Endometrium (tissue), 2 donors: Measurements from ENCODE around the gene POLR3A.
"Not testable (repeated sequence)": the region's sequence is repeated elsewhere in the genome, so short reads cannot be mapped to it uniquely, and the experiment has no call there.

Source experiments
- FAIRE-seq: peaks from 2 replicates; lab custom pipeline; 2012; peaks lifted over from hg19 to GRCh38; lab: Jason Lieb, UNC
- donor health status: control.
- donor health status: control.

Gene POLR3A

DNA sequence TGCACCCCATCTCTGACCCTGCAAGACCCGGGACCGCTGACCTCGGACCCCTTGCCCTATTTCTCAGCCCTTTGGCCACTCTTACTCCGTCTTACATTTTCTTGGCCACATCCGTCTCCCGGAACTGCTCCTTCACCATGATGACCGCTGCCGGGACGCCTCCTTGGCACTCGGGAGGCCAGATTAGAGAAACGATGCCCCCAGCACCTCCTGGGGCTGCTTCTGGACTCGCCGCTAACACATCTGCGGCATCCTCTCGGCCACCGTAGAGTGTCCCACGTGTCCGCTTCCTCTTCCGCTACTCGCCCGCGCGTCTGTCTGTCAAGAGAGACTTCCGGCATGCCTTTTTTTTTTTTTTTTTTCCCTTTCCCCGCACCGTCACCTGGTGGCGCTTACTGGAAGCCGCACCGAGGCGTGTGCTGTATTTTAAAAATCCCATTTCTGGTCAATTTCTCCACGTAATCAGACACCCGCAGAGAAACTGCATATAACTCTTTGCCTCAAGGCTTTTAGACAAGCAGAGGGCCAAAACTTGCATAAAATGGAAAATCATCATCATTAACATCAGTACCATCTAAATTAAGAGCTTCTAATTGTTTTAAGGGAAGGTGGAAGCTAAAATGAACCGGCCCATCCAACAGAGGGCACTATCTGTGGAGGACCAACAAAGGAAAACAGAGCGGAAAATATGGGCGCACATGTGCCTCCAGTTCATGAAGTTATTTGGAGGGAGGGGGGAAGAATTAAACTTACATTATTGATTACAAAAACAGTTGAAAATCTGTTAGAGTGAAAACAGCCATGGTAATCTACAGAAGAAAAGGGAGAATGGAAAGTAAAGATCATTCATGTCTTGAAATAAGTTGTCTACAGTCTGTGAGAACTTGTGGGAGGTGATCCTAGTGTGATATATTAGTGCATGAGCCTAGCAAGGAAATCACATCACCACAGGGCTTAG lies at the start of gene POLR3A:
Gene POLR3A, minus strand, starts transcription at position 247 of the 958 bp plus-strand sequence. Its CDS starts 108 bp downstream, at position 139.
- FAIRE-seq, result peak; percentile 89

DNA sequence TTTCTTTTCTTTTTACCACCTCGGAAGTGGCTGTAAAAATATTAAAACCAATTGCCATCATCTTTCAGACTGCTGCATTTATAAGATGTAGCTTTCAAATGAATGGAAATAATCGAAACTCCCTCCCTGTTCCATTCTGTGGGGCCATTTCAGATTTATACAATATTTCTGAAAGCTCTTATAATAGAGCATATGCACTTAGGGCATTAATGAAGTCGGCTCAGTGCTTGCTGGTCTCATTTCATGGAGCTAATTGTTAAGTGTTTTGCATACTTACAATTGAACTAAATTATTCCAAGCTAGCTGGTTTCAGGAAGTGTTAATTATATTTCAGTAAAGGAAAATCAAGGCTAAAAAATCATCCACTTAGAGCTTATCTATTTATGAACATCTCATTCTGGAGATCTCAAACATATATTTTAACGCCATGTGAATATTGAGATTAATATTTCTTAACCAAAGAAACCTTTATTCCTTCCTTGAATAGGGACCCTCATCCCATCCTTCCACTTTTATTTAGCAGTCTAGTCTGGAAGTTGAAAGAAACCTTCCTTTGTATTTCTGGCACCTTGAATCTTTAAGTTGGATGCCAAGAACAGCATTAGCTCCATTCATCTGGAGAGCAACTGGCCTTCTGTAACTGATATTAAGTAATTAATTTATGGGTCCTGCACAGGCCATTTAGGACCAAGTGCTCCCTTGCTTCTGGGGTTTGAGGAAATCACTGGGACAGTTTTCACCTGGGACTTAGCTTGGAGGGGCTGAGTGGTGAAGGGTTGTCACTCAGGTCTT lies 49.4 kb upstream of the POLR3A start:
- FAIRE-seq, result no peak

DNA sequence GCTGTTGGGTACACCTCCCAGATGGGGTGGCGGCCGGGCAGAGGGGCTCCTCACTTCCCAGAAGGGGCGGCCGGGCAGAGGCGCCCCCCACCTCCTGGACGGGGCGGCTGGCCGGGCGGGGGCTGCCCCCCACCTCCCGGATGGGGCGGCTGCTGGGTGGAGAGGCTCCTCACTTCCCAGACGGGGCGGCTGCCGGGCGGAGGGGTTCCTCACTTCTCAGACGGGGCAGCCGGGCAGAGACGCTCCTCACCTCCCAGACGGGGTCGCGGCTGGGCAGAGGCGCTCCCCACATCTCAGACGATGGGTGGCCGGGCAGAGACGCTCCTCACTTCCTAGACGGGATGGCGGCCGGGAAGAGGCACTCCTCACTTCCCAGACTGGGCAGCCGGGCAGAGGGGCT lies 46.5 kb upstream of the POLR3A start:
- not testable (repeated sequence) for FAIRE-seq

DNA sequence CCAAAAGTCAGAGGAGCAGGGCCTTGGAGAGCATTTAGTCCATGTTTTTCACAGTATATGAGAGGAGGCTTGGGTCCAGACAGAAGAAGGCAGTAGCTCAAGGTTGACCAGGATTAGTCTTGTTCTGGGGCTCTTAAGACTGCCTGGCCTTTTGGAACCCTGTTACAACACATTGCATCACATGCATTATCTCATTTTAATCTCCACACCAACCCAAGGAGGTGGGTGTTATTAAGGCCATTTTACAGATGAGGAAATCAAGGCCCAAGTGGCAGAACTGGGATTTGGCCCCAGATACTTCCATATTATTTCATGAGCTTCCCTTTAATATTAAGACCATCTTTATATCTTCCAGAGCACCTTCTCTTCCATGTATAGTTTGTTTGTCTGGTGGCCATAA lies 43.2 kb upstream of the POLR3A start:
- no peak for FAIRE-seq

DNA sequence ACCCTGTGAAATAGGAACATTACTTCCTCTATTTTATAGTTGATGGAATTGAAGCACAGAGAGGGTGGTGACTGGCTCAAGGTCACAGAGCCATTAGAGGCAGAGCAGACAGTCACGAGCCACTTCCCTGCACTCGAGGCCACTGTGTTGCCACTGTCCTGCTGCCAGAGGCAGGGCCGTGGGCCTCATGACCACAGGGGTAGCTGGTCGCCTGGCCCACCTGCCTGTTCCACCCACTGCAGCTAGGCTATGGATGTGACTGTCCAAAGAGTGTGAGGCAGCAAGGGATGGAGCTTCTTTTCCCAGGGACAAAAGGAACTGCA lies 42.5 kb upstream of the POLR3A start:
- no peak for FAIRE-seq

DNA sequence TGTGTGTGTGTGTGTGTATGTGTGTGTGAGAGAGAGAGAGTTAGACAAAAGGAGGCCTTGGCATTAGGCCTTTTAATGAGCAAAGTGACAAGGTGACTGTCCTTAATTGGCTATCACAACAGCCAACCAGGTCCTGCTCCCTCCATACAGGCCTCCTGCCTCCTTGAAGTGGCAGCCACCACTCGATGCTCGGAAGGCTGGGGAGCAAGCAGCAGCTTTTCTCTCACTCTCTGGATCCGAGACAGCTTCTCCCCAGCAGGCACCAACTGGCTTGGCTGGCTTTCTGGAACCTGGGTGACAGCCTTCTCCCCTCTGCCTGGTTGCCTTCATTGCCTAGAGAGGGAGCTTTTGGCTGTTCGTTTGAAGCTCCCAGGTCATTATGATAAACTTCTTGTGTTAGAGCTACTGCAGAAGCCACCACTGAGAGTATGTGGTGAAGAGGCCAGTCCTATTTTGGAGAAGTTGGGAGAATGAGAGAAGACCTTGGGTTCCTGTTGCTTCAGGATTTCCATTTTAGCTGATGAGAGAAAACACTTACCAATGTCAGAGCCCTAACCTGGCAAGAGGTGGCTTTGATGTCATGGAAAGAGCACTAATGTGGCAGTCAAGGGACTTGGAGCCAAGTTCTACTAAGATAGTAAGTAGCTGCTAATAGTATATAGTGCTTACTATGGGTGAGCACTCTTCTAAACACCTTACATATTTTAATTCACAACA lies 42.0 kb upstream of the POLR3A start:
- FAIRE-seq, result no peak

DNA sequence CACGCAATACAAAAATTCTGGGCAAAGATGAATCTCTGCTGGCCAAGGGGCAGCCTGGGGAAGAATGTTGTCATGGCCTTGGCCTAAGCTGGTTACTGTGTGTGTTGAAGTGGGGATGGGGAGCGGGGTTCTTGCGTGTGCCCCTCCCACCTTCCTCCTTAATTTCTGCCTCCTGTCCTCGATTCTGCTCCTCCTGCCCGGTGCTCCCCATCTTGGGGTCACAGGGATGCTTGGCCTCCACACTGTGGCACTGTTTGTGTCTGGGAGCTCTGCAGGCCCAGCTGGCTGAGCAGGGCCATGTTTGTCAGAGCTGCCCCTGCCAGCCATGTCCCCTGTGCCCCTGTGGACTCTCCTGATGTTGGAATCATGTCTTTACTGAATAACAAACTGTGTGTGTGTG lies 41.4 kb upstream of the POLR3A start:
- FAIRE-seq, result no peak

DNA sequence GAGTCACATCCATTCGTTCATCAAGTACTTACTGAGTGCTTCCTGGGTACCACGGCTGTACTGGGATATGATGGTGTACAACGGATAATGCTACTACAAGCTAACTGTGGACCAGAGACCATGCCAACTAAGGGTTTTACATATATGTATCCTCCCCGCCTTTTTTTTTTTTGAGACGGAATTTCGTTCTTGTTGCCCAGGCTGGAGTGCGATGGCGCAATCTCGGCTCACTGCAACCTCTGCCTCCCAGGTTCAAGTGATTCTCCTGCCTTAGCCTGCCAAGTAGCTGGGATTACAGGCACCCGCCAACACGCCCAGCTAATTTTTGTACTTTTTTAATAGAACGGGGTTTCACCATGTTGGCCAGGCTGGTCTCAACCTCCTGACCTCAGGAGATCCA lies 40.7 kb upstream of the POLR3A start:
- FAIRE-seq, result not testable (repeated sequence)

DNA sequence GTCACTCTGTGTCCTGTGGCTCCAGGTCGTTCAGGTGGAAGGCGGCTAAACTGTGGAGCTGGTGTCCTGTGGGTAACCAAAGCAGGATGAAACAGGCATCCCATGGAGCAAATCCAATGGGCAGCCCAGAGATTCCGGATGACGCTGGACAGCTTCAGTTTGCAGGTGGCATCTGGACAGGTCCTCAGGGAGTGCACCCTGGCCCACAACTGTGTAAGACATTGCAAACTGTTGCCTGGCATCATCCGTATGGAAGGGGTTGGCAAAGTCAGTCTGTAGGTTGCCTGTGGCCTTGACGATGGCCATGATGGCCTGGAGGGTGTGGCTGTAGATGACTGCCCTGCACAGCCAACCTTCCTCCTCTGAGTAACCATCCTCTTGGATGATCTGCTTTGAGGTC lies 39.8 kb upstream of the POLR3A start:
- FAIRE-seq, result no peak

DNA sequence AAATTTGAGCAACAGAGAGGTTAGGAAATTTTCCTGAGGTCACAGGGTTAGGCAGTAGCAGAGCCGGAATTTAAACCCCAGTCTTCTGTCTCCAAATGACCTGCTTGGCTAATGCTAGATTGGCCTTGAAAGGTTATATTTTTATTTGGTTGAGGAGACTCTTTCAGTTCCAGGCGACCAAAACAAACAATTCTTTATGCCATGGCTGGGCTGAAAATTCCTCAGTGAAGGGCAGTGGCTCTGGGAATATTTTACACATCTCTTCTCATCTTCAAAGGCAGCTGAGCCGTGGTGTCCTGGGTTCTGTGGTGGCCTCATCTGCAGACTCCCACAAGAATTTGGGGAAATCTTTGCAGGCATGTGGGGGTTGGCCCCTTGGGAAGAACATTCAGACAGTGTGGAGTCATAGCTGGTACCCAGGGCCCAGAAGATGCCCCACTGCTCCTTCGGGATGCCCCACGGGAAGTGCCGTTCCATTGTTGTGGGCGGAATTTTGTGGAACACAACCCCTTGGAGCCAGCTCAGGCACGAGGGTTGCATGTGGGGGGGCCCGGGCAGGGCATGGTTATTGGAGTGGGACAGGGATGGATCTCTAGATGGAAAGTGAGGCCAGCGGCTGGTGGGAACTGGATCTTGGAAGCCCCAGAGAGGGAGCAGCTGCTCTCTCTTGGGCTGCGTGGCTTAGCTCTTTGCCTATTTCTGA lies 37.6 kb upstream of the POLR3A start:
- no peak for FAIRE-seq

DNA sequence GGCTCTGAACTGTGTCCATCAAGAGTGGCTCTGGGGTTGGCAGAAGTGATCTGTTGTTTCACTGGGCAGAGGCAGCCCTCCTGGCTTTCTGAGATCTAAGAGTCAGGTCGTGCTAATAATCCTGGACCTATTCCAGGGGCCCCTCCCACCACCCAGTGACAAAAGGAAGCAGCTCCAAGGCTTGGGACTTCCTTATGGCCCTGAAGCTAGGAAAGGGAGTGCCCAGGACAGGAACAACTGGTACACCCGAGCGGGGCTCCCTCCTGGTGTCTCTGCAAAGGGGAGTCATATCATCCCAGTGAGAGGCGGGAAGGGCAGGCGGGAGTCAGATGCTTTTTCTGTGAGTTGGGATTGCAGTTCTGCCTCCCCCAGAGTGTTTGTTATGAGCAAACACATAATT lies 36.7 kb upstream of the POLR3A start:
- FAIRE-seq, result no peak

DNA sequence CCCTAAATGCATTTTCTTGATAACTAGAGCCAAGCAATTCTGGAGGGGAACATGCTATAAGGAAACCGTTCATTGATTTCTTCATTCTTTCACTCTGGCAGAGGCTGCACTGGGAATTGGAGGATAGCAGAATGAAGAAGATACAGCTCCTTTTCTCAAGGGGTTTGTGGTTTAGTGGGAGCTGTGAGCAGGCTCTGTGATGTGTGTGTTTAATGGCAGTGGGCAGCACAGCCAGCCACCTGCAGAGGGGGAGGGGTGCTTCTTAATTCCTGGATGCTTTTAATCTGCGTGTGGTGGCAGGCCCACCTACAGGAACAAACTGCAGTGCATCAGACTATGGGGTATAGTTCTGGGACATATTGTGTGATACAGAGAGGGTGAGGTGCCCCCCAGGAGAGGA lies 36.3 kb upstream of the POLR3A start:
- no peak for FAIRE-seq

DNA sequence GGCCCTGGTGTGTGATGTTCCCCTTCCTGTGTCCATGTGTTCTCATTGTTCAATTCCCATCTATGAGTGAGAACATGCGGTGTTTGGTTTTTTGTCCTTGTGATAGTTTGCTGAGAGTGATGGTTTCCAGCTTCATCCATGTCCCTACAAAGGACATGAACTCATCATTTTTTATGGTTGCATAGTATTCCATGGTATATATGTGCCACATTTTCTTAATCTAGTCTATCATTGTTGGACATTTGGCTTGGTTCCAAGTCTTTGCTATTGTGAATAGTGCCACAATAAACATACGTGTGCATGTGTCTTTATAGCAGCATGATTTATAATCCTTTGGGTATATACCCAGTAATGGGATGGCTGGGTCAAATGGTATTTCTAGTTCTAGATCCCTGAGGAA lies 35.6 kb upstream of the POLR3A start:
- not testable (repeated sequence) for FAIRE-seq

DNA sequence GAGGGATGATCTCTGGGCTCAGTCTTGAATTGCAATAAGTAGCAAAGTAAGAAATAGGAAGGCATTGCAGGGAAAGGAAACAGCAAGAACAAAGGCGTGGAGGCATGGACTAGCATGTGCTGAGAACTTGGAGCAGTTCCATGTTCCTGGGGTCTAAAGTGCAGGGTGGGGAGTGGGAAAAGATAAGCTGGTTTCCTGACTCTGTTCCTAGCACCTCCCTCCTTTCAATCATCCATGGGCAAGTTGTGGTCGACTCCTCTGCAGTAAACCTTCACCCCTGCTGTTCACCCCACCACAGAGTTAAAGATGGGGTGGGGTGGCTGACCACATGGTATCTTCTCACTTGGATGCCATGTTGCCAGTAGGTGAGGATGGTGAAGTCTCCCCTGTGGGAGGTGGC lies 33.9 kb upstream of the POLR3A start:
- no peak for FAIRE-seq

DNA sequence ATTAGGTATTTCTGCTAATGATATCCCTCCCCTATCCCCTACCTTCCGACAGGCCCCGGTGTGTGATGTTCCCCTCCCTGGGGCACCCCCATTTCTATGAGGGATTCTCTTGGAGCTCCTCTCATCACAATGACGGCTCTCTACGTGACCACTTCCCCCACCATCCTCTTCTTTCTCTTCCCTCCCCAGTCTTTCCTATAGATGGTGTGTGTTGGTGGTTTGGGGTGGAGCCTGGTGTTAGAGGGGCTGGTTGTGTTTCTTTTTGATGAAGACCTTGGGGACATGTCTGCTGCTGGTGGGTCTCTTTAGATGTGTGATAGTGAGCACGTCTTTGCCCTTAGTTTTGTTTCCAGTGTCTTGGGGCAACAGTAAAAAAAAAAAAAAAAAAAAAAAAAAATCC lies 33.0 kb upstream of the POLR3A start:
- FAIRE-seq, result no peak

DNA sequence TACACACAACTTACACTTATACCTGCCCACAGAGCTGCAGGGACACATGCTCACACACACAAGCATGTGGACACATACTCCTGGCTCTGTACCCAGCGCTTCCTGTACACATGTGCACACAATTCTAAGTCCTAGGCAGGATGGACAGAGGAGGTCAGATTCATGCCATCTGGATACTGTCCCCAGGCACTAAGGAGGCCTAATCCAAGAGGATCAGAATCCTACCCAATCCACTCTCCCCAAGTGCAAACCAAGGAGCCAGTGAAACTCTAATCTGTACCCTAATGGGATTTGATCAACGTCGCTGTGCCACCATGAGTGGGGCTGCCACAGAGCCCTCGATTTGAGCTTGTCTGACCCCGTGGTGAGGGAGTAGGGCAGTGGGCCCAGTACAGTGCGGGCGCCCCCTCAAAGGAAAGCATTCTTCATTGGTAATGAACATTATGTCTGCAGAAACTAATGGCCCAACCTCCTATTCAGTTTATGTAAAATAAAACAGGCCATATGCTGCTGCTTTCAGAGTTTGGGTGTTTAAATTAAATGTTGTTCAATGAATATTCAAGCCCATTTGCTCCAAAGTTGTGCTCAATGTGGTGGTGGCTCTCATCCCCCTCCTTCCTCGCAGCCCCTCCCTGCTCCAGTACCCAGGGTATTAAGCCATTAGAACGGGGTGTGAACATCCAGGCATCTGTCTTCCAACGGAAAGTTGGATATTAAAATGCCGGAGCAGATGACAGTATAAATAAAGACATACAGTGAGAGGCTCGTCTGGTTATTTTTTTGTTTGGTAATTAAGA lies 30.8 kb upstream of the POLR3A start:
- no peak for FAIRE-seq

DNA sequence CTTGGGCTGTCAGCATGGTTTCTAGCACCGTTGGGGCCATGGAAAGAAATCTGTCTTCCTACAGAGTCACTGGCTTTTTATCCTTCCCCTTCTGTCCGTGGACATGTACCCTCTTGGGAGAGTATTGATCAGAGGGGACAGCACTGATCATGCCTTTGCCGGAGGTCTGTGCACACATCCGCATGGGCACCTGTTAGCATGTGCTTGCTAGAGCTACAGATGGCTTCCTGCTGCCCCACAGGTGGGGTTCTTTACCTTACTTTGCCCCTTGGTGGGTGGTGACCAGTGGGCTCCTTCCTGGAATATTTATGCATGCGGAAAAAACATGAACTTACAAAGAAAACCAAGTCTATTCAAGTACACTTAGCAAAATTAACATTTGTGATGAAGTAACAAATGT lies 29.2 kb upstream of the POLR3A start:
- no peak for FAIRE-seq

DNA sequence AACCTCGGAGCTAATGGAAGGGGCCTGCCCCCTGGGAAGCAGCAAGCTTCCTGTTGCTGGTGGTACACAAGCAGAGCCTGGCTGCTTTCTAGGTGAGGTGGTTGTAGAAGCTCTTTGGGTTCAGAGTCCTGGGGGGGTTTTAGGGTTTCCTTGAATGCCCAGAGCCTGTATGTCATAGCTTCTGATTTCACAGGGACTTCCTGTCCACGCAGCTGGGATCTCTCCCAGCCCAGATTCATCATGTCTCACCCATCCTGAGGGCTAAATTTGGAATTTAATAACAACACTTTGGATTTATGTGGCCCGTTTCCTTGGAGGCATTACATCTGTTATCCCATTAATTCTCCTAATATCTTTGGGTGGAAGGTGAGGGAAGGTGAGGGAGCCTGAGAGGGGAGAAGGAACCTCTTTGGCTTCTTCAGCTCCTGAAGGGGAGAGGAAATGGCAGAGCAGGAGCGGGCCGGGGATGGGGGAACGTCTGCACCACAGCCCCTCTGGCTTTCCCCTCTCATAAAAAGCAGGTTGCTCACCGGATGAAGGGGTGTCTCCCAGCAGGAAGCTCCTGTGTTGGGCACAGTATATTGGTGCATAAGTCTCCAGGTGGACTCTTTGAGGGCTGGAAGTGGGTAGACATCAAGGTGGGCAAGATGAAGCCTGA lies 24.0 kb upstream of the POLR3A start:
- FAIRE-seq, result no peak

DNA sequence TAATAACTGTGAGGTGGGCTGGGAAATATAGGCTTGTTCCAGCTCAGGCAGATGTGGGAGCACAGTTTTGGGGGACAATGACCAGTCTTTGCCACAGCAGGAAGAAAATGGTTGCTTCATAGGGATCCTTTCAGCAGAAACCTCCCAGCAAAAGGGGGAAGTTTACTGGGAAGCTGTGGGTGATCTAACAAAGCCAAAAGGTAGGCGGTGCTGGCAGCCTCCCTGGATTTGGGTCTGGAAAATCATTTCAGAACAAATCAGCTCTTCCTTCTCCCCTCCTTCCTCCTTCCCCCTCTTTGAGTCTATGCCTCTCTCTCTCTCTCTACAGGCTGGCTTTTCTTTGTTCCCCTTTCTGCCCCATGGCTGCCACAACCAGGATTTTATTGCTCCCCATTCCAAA lies 20.5 kb upstream of the POLR3A start:
- FAIRE-seq, result no peak

DNA sequence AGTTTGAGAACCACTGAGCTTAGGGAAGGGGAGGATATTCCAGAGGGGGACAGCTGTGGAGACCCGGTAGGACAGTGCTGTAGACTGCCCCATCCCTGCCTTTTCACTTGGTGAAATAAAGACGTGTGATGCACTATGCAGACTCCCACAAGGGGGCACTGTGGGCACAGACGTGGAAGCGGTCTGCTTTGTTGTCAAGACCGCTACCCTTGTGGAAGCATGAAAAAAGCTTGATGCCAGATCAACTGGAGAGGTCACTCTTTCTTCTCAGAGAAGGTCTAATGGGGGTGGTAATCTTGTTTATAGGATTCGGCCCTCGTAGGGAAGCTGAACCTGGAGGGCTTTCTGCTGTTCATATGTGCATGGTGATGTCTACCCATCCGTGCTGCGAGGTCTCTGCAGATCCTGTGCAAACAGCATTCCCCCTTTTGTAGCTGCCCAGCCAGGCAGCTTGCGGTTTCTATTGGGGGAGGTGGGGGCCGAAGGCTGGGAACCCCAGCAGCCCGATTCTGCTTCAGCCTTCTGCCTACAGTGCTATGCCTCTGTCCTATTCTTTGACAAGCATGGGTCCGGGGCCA lies 18.1 kb upstream of the POLR3A start:
- no peak for FAIRE-seq
